ENCODE results near the gene BCAS1.

DNA sequence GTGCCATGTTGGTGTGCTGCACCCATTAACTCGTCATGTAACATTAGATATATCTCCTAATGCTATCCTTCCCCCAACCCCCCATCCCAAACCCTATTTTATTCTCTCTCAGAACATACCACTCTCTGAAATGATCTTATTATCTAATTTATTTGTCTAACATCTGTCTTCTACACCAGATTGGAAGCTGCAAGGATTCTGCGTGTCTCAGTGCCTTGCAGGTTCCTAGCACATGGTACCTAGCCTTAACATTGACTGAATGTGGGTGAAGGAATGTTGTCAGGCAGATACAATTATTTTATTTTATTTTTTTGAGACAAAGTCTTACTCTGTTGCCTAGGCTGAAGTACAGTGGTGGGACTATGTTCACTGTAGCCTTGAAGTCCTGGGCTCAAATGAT, 124.9 kb downstream of the BCAS1 start:
- TF ChIP-seq, protein P1, sequence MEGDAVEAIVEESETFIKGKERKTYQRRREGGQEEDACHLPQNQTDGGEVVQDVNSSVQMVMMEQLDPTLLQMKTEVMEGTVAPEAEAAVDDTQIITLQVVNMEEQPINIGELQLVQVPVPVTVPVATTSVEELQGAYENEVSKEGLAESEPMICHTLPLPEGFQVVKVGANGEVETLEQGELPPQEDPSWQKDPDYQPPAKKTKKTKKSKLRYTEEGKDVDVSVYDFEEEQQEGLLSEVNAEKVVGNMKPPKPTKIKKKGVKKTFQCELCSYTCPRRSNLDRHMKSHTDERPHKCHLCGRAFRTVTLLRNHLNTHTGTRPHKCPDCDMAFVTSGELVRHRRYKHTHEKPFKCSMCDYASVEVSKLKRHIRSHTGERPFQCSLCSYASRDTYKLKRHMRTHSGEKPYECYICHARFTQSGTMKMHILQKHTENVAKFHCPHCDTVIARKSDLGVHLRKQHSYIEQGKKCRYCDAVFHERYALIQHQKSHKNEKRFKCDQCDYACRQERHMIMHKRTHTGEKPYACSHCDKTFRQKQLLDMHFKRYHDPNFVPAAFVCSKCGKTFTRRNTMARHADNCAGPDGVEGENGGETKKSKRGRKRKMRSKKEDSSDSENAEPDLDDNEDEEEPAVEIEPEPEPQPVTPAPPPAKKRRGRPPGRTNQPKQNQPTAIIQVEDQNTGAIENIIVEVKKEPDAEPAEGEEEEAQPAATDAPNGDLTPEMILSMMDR (IDR thresholded peaks at IDR 0.05; ENCODE audit: low read length): no peak
- TF ChIP-seq EZH2phosphoT487 (IDR thresholded peaks at IDR 0.05; ENCODE audit: low read length): no peak
